GM19238 (cell line): ENCODE data around the gene GSTT4.
"Not testable (repeated sequence)": the region's sequence is repeated elsewhere in the genome, so short reads cannot be mapped to it uniquely, and the experiment has no call there.

Experiments
- DNase-seq: peaks from one replicate; pipeline ENCODE4 v3.0.0; 2011; ENCODE audit warnings: low spot score; ENCODE audit not compliant: insufficient read length

GSTT4 gene

GRCh38 chr22:23954193-23954990 lies 50.9 kb downstream of the GSTT4 start:
- not testable (repeated sequence) for DNase-seq

- not testable (repeated sequence) for DNase-seq
These were observed 51.8 kb downstream of the GSTT4 start for GRCh38 chr22:23953485-23953884.

GRCh38 chr22:23952794-23953405 lies 52.4 kb downstream of the GSTT4 start:
- DNase-seq, result not testable (repeated sequence)

GRCh38 chr22:23951383-23951782 lies 53.9 kb downstream of the GSTT4 start:
- DNase-seq, result not testable (repeated sequence)

- not testable (repeated sequence) for DNase-seq
These were observed 55.5 kb downstream of the GSTT4 start for GRCh38 chr22:23949764-23950163.
